ENCODE results near the gene ANO3.

- TF ChIP-seq POLR2A (IDR thresholded peaks at IDR 0.05) (no peak), POLR2AphosphoS5 (IDR thresholded peaks at IDR 0.05) (no peak)
- TF ChIP-seq, protein P1, sequence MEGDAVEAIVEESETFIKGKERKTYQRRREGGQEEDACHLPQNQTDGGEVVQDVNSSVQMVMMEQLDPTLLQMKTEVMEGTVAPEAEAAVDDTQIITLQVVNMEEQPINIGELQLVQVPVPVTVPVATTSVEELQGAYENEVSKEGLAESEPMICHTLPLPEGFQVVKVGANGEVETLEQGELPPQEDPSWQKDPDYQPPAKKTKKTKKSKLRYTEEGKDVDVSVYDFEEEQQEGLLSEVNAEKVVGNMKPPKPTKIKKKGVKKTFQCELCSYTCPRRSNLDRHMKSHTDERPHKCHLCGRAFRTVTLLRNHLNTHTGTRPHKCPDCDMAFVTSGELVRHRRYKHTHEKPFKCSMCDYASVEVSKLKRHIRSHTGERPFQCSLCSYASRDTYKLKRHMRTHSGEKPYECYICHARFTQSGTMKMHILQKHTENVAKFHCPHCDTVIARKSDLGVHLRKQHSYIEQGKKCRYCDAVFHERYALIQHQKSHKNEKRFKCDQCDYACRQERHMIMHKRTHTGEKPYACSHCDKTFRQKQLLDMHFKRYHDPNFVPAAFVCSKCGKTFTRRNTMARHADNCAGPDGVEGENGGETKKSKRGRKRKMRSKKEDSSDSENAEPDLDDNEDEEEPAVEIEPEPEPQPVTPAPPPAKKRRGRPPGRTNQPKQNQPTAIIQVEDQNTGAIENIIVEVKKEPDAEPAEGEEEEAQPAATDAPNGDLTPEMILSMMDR (IDR thresholded peaks at IDR 0.05), result no peak
Observed at GRCh38 chr11:26575946-26576345, 244.0 kb downstream of the ANO3 start.

Data from stomach (tissue), 4 donors.